Mesothelial cell of epicardium (in vitro differentiated cells): ENCODE results near the gene MCCD1. TPM values are rescaled to one million over a fixed set of nuclear protein-coding genes. Genes with fewer than 3 reads are reported as not detected.

Experiments used
- DNase-seq, 2 experiments: peaks; one replicate each; pipeline ENCODE4 v3.0.0; 2021; ENCODE audit warnings: low spot score in 2 of 2; ENCODE audit not compliant: unreplicated experiment in 2 of 2
- H3K27ac Mint-ChIP-seq: 2 replicates; pipeline ENCODE4 v1.8.0; 2021; ENCODE audit warnings: mixed read lengths
- H3K27me3 Mint-ChIP-seq: 2 replicates; pipeline ENCODE4 v1.8.0; 2021; ENCODE audit warnings: low read depth, mixed read lengths
- H3K36me3 Mint-ChIP-seq: 2 replicates; pipeline ENCODE4 v1.8.0; 2021; ENCODE audit warnings: mixed read lengths
- H3K4me1 Mint-ChIP-seq: 2 replicates; pipeline ENCODE4 v1.8.0; 2021; ENCODE audit warnings: mixed read lengths
- H3K4me3 Mint-ChIP-seq: 2 replicates; pipeline ENCODE4 v1.8.0; 2021; ENCODE audit warnings: mild to moderate bottlenecking, moderate library complexity, mixed read lengths
- H3K9me3 Mint-ChIP-seq: 2 replicates; pipeline ENCODE4 v1.8.0; 2021; ENCODE audit warnings: mixed read lengths
- CTCF ChIP-seq: fragments of 200-600 bp; sonication (generic); IDR thresholded peaks from one replicate; pipeline ENCODE4 v1.5.0; 2021; ENCODE audit warnings: antibody characterized with exemption; ENCODE audit not compliant: unreplicated experiment
- total RNA-seq: library from RNA; stranded (reverse); gene quantifications from 3 replicates; pipeline ENCODE4 v1.2.1, GENCODE V29; 2021

The MCCD1 gene
- total RNA-seq, 1 donor from 2014 or later, result not detected

GRCh38 chr6:31544676-31545075 is 15.9 kb downstream of the MCCD1 start:
- H3K4me1 Mint-ChIP-seq, result peaks cover 49% of the 10 kb centered on the region

GRCh38 chr6:31545291-31545690 is 16.5 kb downstream of the MCCD1 start:
- TF ChIP-seq CTCF, result no peak
- Mint-ChIP-seq H3K9me3 (no peaks in the 10 kb centered on the region), H3K27me3 (no peaks in the 10 kb centered on the region), H3K27ac (no peak overlapping the region), H3K4me1 (peaks cover 44% of the 10 kb centered on the region), H3K36me3 (peaks cover 12% of the 10 kb centered on the region), H3K4me3 (no peak overlapping the region)
- no peak for DNase-seq

More at GRCh38 chr6:31544676-31545075, 15.9 kb downstream of the MCCD1 start:
- no peak for TF ChIP-seq CTCF
- DNase-seq, result no peak
- Mint-ChIP-seq H3K27ac (no peak overlapping the region), H3K27me3 (no peaks in the 10 kb centered on the region), H3K36me3 (peaks cover 14% of the 10 kb centered on the region), H3K9me3 (no peaks in the 10 kb centered on the region), H3K4me3 (no peak overlapping the region)

GRCh38 chr6:31546339-31546957 is 17.7 kb downstream of the MCCD1 start, which contains the start of gene ATP6V1G2:
Gene ATP6V1G2 (minus strand): TSS chr6:31546608. CDS start chr6:31546559, 49 bp downstream.
- Mint-ChIP-seq H3K36me3 (peaks cover 12% of the 10 kb centered on the region), H3K27me3 (no peaks in the 10 kb centered on the region), H3K4me1 (peaks cover 37% of the 10 kb centered on the region), H3K27ac (peak within 1 kb of the TSS; percentile 86), H3K4me3 (peak within 1 kb of the TSS; percentile 83), H3K9me3 (no peaks in the 10 kb centered on the region)
- TF ChIP-seq CTCF, result peak; percentile 83
- peak; percentile 75 to 91 for DNase-seq

- peak within 1 kb of the TSS; percentile 86 for H3K27ac Mint-ChIP-seq
Measured at GRCh38 chr6:31546958-31547726, 18.4 kb downstream of the MCCD1 start, which contains the start of gene NFKBIL1. Gene NFKBIL1 (plus strand): TSS chr6:31547608. CDS start chr6:31547695, 87 bp downstream.

More at GRCh38 chr6:31546958-31547726, 18.4 kb downstream of the MCCD1 start, which contains the start of gene NFKBIL1:
- Mint-ChIP-seq H3K4me3 (peak within 1 kb of the TSS; percentile 83), H3K36me3 (peaks cover 12% of the 10 kb centered on the region), H3K27me3 (no peaks in the 10 kb centered on the region), H3K9me3 (no peaks in the 10 kb centered on the region), H3K4me1 (peaks cover 37% of the 10 kb centered on the region)
- no peak for TF ChIP-seq CTCF
- peak; percentile 77 to 84 for DNase-seq
